ENCODE data around the gene IGF2R. TPM values are rescaled to one million over a fixed set of nuclear protein-coding genes. Genes with fewer than 3 reads are reported as not detected.

The IGF2R gene
- total RNA-seq, 1 experiment from 2014 or later: 92.2 TPM

- ChIA-PET CTCF (no interaction called here), POLR2A (no interaction called here)
- H3K27me3 Mint-ChIP-seq (ENCODE audit: insufficient read depth, unreplicated experiment): no peaks in the 10 kb centered on the region
- H3K4me1 Mint-ChIP-seq (ENCODE audit: low read depth, unreplicated experiment): no peaks in the 10 kb centered on the region
- no peaks in the 10 kb centered on the region for H3K9me3 Mint-ChIP-seq (ENCODE audit: unreplicated experiment)
- intact Hi-C loops (cut with micrococcal nuclease; ENCODE audit: unreplicated experiment): no loop called here
- Histone ChIP-seq H3K9me3 (no peaks in the 10 kb centered on the region), H3K36me3 (ENCODE audit: control insufficient read depth, insufficient read depth, low read length) (peaks cover 5% of the 10 kb centered on the region), H3K4me1 (no peaks in the 10 kb centered on the region), H3K27me3 (replicated peaks; ENCODE audit: control insufficient read depth, insufficient read depth, low read length) (no peaks in the 10 kb centered on the region), H3K4me3 (ENCODE audit: low read depth, low read length) (no peak overlapping the region)
- BruUV-seq (replicated peaks): no TSS peak
- TF ChIP-seq CTCF (IDR thresholded peaks at IDR 0.05; ENCODE audit: insufficient read depth in 1 of 2, low read depth in 1 of 2, low read length in 1 of 2, severe bottlenecking in 1 of 2, unreplicated experiment in 1 of 2): no peak
- H3K4me3 Mint-ChIP-seq (ENCODE audit: unreplicated experiment): no peak overlapping the region
- H3K27ac Mint-ChIP-seq (ENCODE audit: unreplicated experiment): no peak overlapping the region
- H3K36me3 Mint-ChIP-seq (ENCODE audit: insufficient read depth, unreplicated experiment): peaks cover 66% of the 10 kb centered on the region
- no peak for DNase-seq
Measured at GRCh38 chr6:160060221-160060620, 91.3 kb downstream of the IGF2R start.

GRCh38 chr6:160060920-160061447 lies 92.1 kb downstream of the IGF2R start:
- CTCF ChIA-PET: no interaction called here
- H3K27ac Mint-ChIP-seq (ENCODE audit: unreplicated experiment): no peak overlapping the region

GRCh38 chr6:160063771-160064413 lies 95.0 kb downstream of the IGF2R start:
- Histone ChIP-seq H3K4me3 (ENCODE audit: low read depth, low read length) (no peak overlapping the region), H3K27me3 (replicated peaks; ENCODE audit: control insufficient read depth, insufficient read depth, low read length) (no peaks in the 10 kb centered on the region), H3K4me1 (no peaks in the 10 kb centered on the region), H3K36me3 (ENCODE audit: control insufficient read depth, insufficient read depth, low read length) (peaks cover 5% of the 10 kb centered on the region), H3K9me3 (no peaks in the 10 kb centered on the region)
- no TSS peak for BruUV-seq (replicated peaks)
- ChIA-PET POLR2A (no interaction called here), CTCF (no interaction called here)
- Mint-ChIP-seq H3K36me3 (ENCODE audit: insufficient read depth, unreplicated experiment) (peaks cover 82% of the 10 kb centered on the region), H3K4me3 (ENCODE audit: unreplicated experiment) (no peak overlapping the region), H3K4me1 (ENCODE audit: low read depth, unreplicated experiment) (no peaks in the 10 kb centered on the region), H3K27ac (ENCODE audit: unreplicated experiment) (no peak overlapping the region), H3K27me3 (ENCODE audit: insufficient read depth, unreplicated experiment) (no peaks in the 10 kb centered on the region), H3K9me3 (ENCODE audit: unreplicated experiment) (no peaks in the 10 kb centered on the region)
- intact Hi-C loops (cut with micrococcal nuclease; ENCODE audit: unreplicated experiment): no loop called here
- no peak for TF ChIP-seq CTCF (IDR thresholded peaks at IDR 0.05; ENCODE audit: insufficient read depth in 1 of 2, low read depth in 1 of 2, low read length in 1 of 2, severe bottlenecking in 1 of 2, unreplicated experiment in 1 of 2)
- DNase-seq: no peak

More at GRCh38 chr6:160060920-160061447, 92.1 kb downstream of the IGF2R start:
- intact Hi-C loops (cut with micrococcal nuclease; ENCODE audit: unreplicated experiment): no loop called here
- no peaks in the 10 kb centered on the region for H3K9me3 Mint-ChIP-seq (ENCODE audit: unreplicated experiment)
- DNase-seq: no peak
- POLR2A ChIA-PET: no interaction called here
- no peak overlapping the region for H3K4me3 Mint-ChIP-seq (ENCODE audit: unreplicated experiment)
- BruUV-seq (replicated peaks): no TSS peak
- H3K36me3 ChIP-seq (ENCODE audit: control insufficient read depth, insufficient read depth, low read length): peaks cover 5% of the 10 kb centered on the region; the same call in 1 of the 2 replicates
- H3K9me3 ChIP-seq: no peaks in the 10 kb centered on the region
- no peak for TF ChIP-seq CTCF (IDR thresholded peaks at IDR 0.05; ENCODE audit: insufficient read depth in 1 of 2, low read depth in 1 of 2, low read length in 1 of 2, severe bottlenecking in 1 of 2, unreplicated experiment in 1 of 2)
- H3K36me3 Mint-ChIP-seq (ENCODE audit: insufficient read depth, unreplicated experiment): peaks cover 70% of the 10 kb centered on the region
- no peaks in the 10 kb centered on the region for H3K4me1 Mint-ChIP-seq (ENCODE audit: low read depth, unreplicated experiment)
- H3K4me3 ChIP-seq (ENCODE audit: low read depth, low read length): no peak overlapping the region
- no peaks in the 10 kb centered on the region for H3K4me1 ChIP-seq
- no peaks in the 10 kb centered on the region for H3K27me3 ChIP-seq (replicated peaks; ENCODE audit: control insufficient read depth, insufficient read depth, low read length)
- no peaks in the 10 kb centered on the region for H3K27me3 Mint-ChIP-seq (ENCODE audit: insufficient read depth, unreplicated experiment)
